ENCODE measurements around the gene RAPGEF2.
"Not testable (repeated sequence)": the region's sequence is repeated elsewhere in the genome, so short reads cannot be mapped to it uniquely, and the experiment has no call there.

- TF ChIP-seq, protein P1, sequence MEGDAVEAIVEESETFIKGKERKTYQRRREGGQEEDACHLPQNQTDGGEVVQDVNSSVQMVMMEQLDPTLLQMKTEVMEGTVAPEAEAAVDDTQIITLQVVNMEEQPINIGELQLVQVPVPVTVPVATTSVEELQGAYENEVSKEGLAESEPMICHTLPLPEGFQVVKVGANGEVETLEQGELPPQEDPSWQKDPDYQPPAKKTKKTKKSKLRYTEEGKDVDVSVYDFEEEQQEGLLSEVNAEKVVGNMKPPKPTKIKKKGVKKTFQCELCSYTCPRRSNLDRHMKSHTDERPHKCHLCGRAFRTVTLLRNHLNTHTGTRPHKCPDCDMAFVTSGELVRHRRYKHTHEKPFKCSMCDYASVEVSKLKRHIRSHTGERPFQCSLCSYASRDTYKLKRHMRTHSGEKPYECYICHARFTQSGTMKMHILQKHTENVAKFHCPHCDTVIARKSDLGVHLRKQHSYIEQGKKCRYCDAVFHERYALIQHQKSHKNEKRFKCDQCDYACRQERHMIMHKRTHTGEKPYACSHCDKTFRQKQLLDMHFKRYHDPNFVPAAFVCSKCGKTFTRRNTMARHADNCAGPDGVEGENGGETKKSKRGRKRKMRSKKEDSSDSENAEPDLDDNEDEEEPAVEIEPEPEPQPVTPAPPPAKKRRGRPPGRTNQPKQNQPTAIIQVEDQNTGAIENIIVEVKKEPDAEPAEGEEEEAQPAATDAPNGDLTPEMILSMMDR (IDR thresholded peaks at IDR 0.05; ENCODE audit: extremely low read depth in 1 of 2, insufficient read depth in 1 of 2, low read depth in 1 of 2, low read length in 2 of 2) = not testable (repeated sequence)
- TF ChIP-seq FOS (IDR thresholded peaks at IDR 0.05; ENCODE audit: borderline replicate concordance, insufficient read depth, low read length); MAX (IDR thresholded peaks at IDR 0.05; ENCODE audit: insufficient read depth, insufficient read length); GATA2 (IDR thresholded peaks at IDR 0.05; ENCODE audit: insufficient read depth, insufficient read length, low read depth, low read length); JUN (IDR thresholded peaks at IDR 0.05; ENCODE audit: borderline replicate concordance, insufficient read depth, insufficient read length, low read depth); POLR2A (IDR thresholded peaks at IDR 0.05; ENCODE audit: low read depth, low read length); POLR2AphosphoS5 (IDR thresholded peaks at IDR 0.05; ENCODE audit: insufficient read depth, low read depth, low read length): not testable (repeated sequence)
These were observed 276.2 kb downstream of the RAPGEF2 start for GRCh38 chr4:159379064-159379463.
